ENCODE data around the gene PRDM16.

GRCh38 chr1:3033040-3033789 is 35.8 kb upstream of the PRDM16 start:
- TF ChIP-seq CTCF (conservative IDR thresholded peaks at IDR 0.05; ENCODE audit: low read length) (no peak), EZH2phosphoT487 (IDR thresholded peaks at IDR 0.05; ENCODE audit: borderline replicate concordance) (no peak)
